HG02970 (cell line): ENCODE results near the gene LRMDA.
A peak's percentile ranks its signal among the peaks of the same experiment; 100 is the strongest.

Source experiments
- ATAC-seq: cut with Tn5 transposase; IDR thresholded peaks from one replicate; pipeline ENCODE4 v1.9.1; 2021; ENCODE audit warnings: mild to moderate bottlenecking, moderate library complexity, moderate number of reproducible peaks; ENCODE audit not compliant: unreplicated experiment, low FRiP score

Gene LRMDA

DNA sequence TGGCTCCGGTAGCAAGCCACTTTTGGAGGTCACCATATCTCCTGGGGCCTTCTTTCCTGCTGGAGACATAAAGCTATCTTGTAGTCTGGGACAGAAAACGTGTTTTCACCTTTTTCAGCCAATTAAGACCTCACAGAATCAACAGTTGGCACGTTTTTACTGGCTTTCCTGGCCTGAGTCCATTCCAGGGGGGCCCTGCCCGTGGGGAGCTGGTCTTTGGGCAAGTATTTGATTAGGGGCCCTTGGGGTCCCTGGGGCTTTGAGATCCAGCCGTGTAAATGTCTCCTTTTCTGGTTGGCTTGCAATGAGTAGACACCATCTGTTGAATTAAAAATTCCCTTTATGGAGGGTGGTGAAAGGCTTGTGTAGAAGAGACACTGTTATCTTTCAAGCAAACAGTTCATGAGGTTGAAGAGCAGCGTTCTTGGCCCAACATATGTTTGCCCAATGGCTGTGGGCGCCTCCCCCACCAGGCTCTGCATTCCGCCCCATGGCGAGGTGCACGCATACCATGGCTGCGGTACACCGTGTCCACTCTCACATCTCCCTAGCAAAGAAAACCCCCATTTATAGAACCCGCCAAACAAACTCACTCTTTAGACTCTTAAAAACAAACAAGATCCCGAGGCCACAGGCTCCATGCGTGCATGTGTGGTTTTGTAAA, 593.2 kb downstream of the LRMDA start:
- no peak for ATAC-seq

DNA sequence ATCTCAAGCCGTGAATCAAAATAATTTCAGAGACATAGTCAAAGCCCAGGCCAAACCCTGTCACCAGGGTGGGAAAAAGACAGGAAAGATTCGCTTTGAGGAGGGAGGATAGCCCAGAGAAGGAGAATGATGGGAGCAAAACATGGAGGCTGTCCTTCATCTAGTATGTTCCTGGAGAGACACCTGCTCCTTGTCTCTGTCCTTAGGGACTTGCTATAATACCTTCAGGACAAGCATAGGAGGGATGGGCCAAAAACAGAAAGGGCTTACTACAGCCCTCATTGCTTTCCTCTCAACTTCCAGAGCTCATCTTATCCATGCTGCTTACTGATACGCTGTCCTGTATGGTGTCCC, 593.7 kb downstream of the LRMDA start:
- no peak for ATAC-seq

DNA sequence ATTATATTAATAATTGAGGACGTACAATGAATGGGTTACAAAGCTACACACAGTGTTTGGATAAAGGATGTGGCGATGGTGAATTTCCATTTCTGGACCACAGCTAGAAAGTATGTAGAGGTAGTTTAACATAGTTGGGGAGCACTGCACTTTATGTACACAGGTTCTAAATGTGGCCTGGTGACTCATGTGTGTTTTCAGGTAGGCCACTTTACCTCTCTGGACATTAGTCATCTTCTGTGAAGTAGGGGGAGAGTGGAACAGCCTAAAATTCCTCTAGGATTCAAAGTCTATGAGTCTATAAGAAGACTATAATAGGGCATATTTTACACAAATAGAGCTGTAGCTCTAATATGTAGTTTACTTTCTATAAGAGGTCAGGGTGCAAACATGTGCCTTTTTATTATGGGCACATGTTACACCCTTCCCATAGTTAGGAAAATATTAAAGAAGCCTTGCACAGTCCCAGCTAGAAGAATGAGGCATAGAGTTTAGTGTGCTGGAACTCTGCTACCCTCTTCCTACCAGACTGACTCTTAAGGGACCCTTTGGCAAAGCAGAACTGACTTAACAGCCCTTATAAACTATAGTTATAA, 594.9 kb downstream of the LRMDA start:
- no peak for ATAC-seq

DNA sequence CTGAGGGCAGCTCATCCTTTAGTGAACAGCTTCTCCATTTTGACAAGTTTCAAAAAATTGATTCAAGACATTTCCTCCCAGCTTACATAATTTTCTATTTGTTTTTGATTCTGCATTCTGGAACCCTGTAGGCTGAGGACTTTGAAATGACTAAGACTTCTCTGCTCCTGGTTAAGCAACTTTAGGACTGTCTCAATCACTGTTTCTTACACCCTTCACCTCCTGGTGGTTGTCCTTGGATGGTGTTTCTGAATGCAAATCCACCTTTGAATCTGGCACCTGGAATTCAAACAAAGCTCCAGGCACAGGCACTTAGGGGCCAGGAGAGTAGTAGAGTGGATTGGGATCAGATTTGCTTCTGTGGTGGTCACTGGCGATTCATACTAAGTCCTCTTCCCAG, 595.5 kb downstream of the LRMDA start:
- ATAC-seq = no peak

- no peak for ATAC-seq
Measured at GRCh38 chr10:76029782-76030181, 598.4 kb downstream of the LRMDA start.

GRCh38 chr10:76031099-76031498, 599.7 kb downstream of the LRMDA start:
- ATAC-seq = no peak

- ATAC-seq = no peak
Measured at GRCh38 chr10:76031769-76032699, 600.6 kb downstream of the LRMDA start.

DNA sequence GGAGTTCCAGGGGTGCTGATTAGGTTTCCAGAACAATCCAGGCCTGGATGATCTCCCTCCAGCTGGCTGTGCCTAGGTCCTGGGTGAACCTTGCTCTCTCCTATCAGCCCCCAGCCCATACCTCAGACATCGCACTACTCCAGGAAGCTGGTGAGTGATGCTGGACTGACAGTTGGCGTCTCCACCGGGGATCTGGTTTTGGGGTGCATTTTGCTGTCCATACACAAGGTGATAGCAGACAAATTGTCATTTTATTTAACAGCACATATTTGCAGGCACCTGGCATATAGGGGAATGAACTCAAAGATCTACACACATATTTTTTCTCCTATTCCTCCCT, 601.2 kb downstream of the LRMDA start:
- no peak for ATAC-seq

GRCh38 chr10:76033457-76034196, 602.2 kb downstream of the LRMDA start:
- ATAC-seq = no peak

- no peak for ATAC-seq
Measured at GRCh38 chr10:76034353-76035205, 603.2 kb downstream of the LRMDA start.

- ATAC-seq = no peak
Measured at GRCh38 chr10:76035206-76036110, 604.0 kb downstream of the LRMDA start.

- peak; percentile 65 for ATAC-seq
Measured at GRCh38 chr10:76036111-76036940, 604.9 kb downstream of the LRMDA start.

- ATAC-seq = no peak
Measured at GRCh38 chr10:76036962-76037361, 605.5 kb downstream of the LRMDA start.

GRCh38 chr10:76037531-76038155, 606.2 kb downstream of the LRMDA start:
- no peak for ATAC-seq

DNA sequence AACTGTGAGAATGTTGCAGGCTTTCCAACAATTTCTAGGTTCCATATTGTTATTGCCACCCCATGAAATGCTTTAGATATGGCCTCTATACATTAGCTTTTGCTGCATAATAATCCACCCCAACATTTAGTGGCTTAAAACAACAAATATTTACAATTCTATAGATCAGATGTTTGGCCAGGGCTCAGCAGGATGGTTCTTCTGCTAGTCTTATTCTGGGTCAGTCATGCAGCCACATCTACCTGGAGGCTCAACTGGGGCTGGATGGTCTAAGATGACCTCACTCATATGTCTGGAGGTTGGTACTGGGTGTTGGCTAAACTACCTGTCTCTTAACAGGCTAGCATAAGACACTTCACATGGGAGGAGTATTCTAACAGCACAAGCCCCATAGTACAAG, 607.3 kb downstream of the LRMDA start:
- no peak for ATAC-seq

- no peak for ATAC-seq
Measured at GRCh38 chr10:76040107-76040829, 608.8 kb downstream of the LRMDA start.

DNA sequence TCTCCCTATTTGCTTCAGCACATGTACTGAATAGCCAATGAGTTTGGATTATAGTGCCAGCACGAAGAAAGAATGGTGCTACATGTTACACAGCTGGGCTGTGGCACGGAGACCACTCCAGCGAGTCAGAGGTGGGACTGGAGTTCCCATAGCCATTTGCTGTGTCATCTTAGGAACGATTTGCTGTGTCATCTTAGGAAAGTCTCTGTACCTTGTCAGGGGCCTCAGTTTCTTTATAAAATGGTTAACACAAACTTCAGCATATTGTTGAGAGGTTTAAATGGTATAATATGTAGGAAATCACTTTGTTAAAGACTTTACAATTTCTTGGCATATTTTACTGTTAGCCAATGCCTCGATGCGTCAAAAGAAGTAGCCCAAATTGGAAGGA, 609.4 kb downstream of the LRMDA start:
- ATAC-seq = no peak
